Esophagus squamous epithelium (tissue), 4 donors: ENCODE results near the gene LRRC49.

Experiments used
- CTCF ChIP-seq, 6 experiments: fragments of 450-650 bp in 4 of 6; fragments of 200-600 bp in 2 of 6; sonication (generic) in 2 of 6; IDR thresholded peaks; one replicate each; pipeline ENCODE4 v1.5.1; 2016 to 2019; ENCODE audit warnings: antibody characterized with exemption in 6 of 6, mild to moderate bottlenecking in 4 of 6, moderate library complexity in 4 of 6
- POLR2A ChIP-seq, 4 donors: fragments of 450-650 bp; IDR thresholded peaks; one replicate each; pipeline ENCODE4 v1.6.1; 2017; ENCODE audit warnings: antibody characterized with exemption in 4 of 4, mild to moderate bottlenecking in 4 of 4, moderate library complexity in 3 of 4

- TF ChIP-seq POLR2A (IDR thresholded peaks at IDR 0.05), result no peak
- no peak for TF ChIP-seq CTCF (IDR thresholded peaks at IDR 0.05)
Measured at GRCh38 chr15:71094137-71094536, 201.5 kb downstream of the LRRC49 start.
